Astrocyte (in vitro differentiated cells and primary cell): ENCODE data around the gene FAM184B. TPM values are rescaled to one million over a fixed set of nuclear protein-coding genes. Genes with fewer than 3 reads are reported as not detected.
A peak's percentile ranks its signal among the peaks of the same experiment; 100 is the strongest.

Source experiments
- DNase-seq: peaks from one replicate; pipeline ENCODE4 v3.0.0-alpha.2; 2010; ENCODE audit warnings: low read depth
- FAIRE-seq: peaks from 2 replicates; lab custom pipeline; 2011; peaks lifted over from hg19 to GRCh38; lab: Jason Lieb, UNC
- H2AFZ ChIP-seq: 2 replicates; pipeline ENCODE4 v1.6.0; 2012; ENCODE audit warnings: low read depth, low read length, inconsistent platforms
- H3K27ac ChIP-seq: 2 replicates; pipeline ENCODE4 v1.5.1; 2011; ENCODE audit warnings: low read depth, low read length, inconsistent platforms
- H3K27me3 ChIP-seq: 2 replicates; pipeline ENCODE4 v1.6.0; 2011; ENCODE audit warnings: low read length, inconsistent platforms; ENCODE audit not compliant: insufficient read depth
- H3K36me3 ChIP-seq: 2 replicates; pipeline ENCODE4 v1.5.1; 2011; ENCODE audit warnings: low read length, inconsistent platforms; ENCODE audit not compliant: insufficient read depth
- H3K4me1 ChIP-seq: 2 replicates; pipeline ENCODE4 v1.5.1; 2011; ENCODE audit warnings: low read length, inconsistent platforms; ENCODE audit not compliant: insufficient read depth
- H3K4me2 ChIP-seq: 2 replicates; pipeline ENCODE4 v1.6.0; 2012; ENCODE audit warnings: low read length, inconsistent platforms
- H3K4me3 ChIP-seq: 2 replicates; pipeline ENCODE4 v1.5.1; 2011; ENCODE audit warnings: low read depth, mild to moderate bottlenecking, low read length, inconsistent platforms; ENCODE audit not compliant: insufficient read depth
- H3K79me2 ChIP-seq: 2 replicates; pipeline ENCODE4 v1.6.0; 2012; ENCODE audit warnings: mild to moderate bottlenecking, low read length, inconsistent platforms; ENCODE audit not compliant: insufficient read depth
- H3K9ac ChIP-seq: 2 replicates; pipeline ENCODE4 v1.6.0; 2012; ENCODE audit warnings: mild to moderate bottlenecking, low read length, inconsistent platforms
- H3K9me3 ChIP-seq: 2 replicates; pipeline ENCODE4 v1.5.1; 2012; ENCODE audit warnings: low read depth, mild to moderate bottlenecking, low read length, inconsistent platforms; ENCODE audit not compliant: insufficient read depth
- H4K20me1 ChIP-seq: 2 replicates; pipeline ENCODE4 v1.6.0; 2012; ENCODE audit warnings: low read length, inconsistent platforms; ENCODE audit not compliant: insufficient read depth
- H3K27ac Mint-ChIP-seq: one replicate; pipeline ENCODE4 v1.8.0; 2021; ENCODE audit warnings: mild to moderate bottlenecking, mixed read lengths; ENCODE audit not compliant: unreplicated experiment
- H3K27me3 Mint-ChIP-seq: one replicate; pipeline ENCODE4 v1.8.0; 2021; ENCODE audit warnings: low read depth, mixed read lengths; ENCODE audit not compliant: unreplicated experiment
- H3K36me3 Mint-ChIP-seq: one replicate; pipeline ENCODE4 v1.8.0; 2021; ENCODE audit warnings: low read depth, mixed read lengths; ENCODE audit not compliant: unreplicated experiment
- H3K4me1 Mint-ChIP-seq: one replicate; pipeline ENCODE4 v1.8.0; 2021; ENCODE audit warnings: low read depth, mixed read lengths; ENCODE audit not compliant: unreplicated experiment
- H3K4me3 Mint-ChIP-seq: one replicate; pipeline ENCODE4 v1.8.0; 2021; ENCODE audit warnings: mild to moderate bottlenecking, moderate library complexity, mixed read lengths; ENCODE audit not compliant: unreplicated experiment
- H3K9me3 Mint-ChIP-seq: one replicate; pipeline ENCODE4 v1.8.0; 2021; ENCODE audit warnings: mild to moderate bottlenecking, mixed read lengths; ENCODE audit not compliant: unreplicated experiment
- EZH2 ChIP-seq: IDR thresholded peaks from 2 replicates; pipeline ENCODE4 v1.6.1; 2012; ENCODE audit warnings: mild to moderate bottlenecking, low read length, inconsistent platforms; ENCODE audit not compliant: insufficient read depth
- total RNA-seq: library from RNA; stranded (reverse); gene quantifications from 2 replicates; pipeline ENCODE4 v1.2.1, GENCODE V29; 2021
- TF ChIP-seq, protein P1 (sequence below): IDR thresholded peaks from 2 replicates; pipeline ENCODE4 v1.5.1; 2011; ENCODE audit warnings: low read depth, mild to moderate bottlenecking, inconsistent platforms, low read length, moderate library complexity; ENCODE audit not compliant: insufficient read depth

Gene FAM184B
- total RNA-seq, 1 donor from 2014 or later: 0.54 TPM

DNA sequence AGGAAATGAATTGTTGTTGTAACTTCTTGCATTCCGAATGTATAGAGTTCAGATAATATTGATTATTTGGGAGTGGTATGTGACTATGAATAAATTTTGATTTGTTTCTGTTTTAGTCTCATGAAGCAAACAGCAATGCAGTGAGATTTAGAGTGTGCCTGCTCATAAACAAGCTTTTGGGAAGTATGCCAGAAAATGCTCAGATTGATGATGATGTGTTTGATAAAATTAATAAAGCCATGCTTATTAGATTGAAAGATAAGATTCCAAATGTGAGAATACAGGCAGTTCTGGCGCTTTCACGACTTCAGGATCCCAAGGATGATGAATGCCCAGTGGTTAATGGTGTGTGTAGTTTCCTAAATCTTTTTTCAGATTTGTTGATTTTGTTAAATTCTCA lies 31.4 kb upstream of the FAM184B start:
- TF ChIP-seq, protein P1, sequence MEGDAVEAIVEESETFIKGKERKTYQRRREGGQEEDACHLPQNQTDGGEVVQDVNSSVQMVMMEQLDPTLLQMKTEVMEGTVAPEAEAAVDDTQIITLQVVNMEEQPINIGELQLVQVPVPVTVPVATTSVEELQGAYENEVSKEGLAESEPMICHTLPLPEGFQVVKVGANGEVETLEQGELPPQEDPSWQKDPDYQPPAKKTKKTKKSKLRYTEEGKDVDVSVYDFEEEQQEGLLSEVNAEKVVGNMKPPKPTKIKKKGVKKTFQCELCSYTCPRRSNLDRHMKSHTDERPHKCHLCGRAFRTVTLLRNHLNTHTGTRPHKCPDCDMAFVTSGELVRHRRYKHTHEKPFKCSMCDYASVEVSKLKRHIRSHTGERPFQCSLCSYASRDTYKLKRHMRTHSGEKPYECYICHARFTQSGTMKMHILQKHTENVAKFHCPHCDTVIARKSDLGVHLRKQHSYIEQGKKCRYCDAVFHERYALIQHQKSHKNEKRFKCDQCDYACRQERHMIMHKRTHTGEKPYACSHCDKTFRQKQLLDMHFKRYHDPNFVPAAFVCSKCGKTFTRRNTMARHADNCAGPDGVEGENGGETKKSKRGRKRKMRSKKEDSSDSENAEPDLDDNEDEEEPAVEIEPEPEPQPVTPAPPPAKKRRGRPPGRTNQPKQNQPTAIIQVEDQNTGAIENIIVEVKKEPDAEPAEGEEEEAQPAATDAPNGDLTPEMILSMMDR: no peak
- TF ChIP-seq EZH2: no peak
- Mint-ChIP-seq H3K4me1 (peaks cover 14% of the 10 kb centered on the region), H3K27ac (no peak overlapping the region), H3K27me3 (no peaks in the 10 kb centered on the region), H3K4me3 (no peak overlapping the region), H3K36me3 (no peaks in the 10 kb centered on the region), H3K9me3 (no peaks in the 10 kb centered on the region)
- peaks cover 15% of the 10 kb centered on the region for H4K20me1 ChIP-seq
- H3K36me3 ChIP-seq: no peaks in the 10 kb centered on the region
- DNase-seq: no peak
- no peaks in the 10 kb centered on the region for H3K27me3 ChIP-seq
- peaks cover 94% of the 10 kb centered on the region for H3K79me2 ChIP-seq
- H3K9me3 ChIP-seq: no peaks in the 10 kb centered on the region
- H3K4me2 ChIP-seq: peak overlapping the region; percentile 92
- H3K9ac ChIP-seq: peak overlapping the region; percentile 94
- peak overlapping the region; percentile 45 for H3K4me3 ChIP-seq
- H2AFZ ChIP-seq: peak overlapping the region; percentile 25
- no peak for FAIRE-seq
- H3K27ac ChIP-seq: no peak overlapping the region
- peaks cover 11% of the 10 kb centered on the region for H3K4me1 ChIP-seq

GRCh38 chr4:17812125-17812524 lies 30.7 kb upstream of the FAM184B start:
- no peak for FAIRE-seq
- peak overlapping the region; percentile 87 for H2AFZ ChIP-seq

More at GRCh38 chr4:17812125-17812524, 30.7 kb upstream of the FAM184B start:
- Histone ChIP-seq H3K27ac (peak overlapping the region; percentile 24), H3K9ac (peak overlapping the region; percentile 94), H4K20me1 (peaks cover 22% of the 10 kb centered on the region), H3K36me3 (no peaks in the 10 kb centered on the region), H3K27me3 (no peaks in the 10 kb centered on the region), H3K4me1 (peaks cover 18% of the 10 kb centered on the region), H3K79me2 (peaks cover 94% of the 10 kb centered on the region), H3K4me3 (peak overlapping the region; percentile 88), H3K4me2 (peak overlapping the region; percentile 92), H3K9me3 (no peaks in the 10 kb centered on the region)
- no peaks in the 10 kb centered on the region for H3K36me3 Mint-ChIP-seq
- peak overlapping the region; percentile 90 for H3K4me3 Mint-ChIP-seq
- H3K9me3 Mint-ChIP-seq: no peaks in the 10 kb centered on the region
- TF ChIP-seq EZH2: no peak
- TF ChIP-seq, protein P1: no peak
- peaks cover 21% of the 10 kb centered on the region for H3K4me1 Mint-ChIP-seq
- no peak for DNase-seq
- no peaks in the 10 kb centered on the region for H3K27me3 Mint-ChIP-seq
- peak overlapping the region; percentile 42 for H3K27ac Mint-ChIP-seq
